GDM1 (cell line): Measurements from ENCODE around the gene PTPN14.
A peak's percentile ranks its signal among the peaks of the same experiment; 100 is the strongest.
"Not testable (repeated sequence)": the region's sequence is repeated elsewhere in the genome, so short reads cannot be mapped to it uniquely, and the experiment has no call there.

Experiments
- DNase-seq: peaks from one replicate; lab custom pipeline; 2025; lab: John Stamatoyannopoulos, UW

The PTPN14 gene

DNA sequence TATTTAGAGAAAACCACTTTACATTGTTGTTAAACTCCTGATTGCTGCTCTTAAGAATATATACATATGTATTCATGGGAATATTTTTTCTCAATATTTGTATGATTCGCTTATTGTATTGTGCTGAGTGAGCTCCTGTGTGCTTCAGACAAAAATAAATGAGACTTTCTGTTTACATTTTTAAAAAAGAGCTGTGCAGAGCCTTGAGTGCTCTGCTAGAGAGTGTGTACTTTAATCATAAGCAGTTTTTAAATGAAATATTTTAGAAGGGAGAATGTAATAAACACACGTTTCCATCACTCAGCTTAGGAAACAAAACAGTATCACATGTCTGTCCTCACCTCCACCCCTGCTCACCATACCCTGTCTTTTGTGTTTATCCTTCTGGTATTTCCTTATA lies 9.7 kb downstream of the PTPN14 start:
- DNase-seq: no peak

DNA sequence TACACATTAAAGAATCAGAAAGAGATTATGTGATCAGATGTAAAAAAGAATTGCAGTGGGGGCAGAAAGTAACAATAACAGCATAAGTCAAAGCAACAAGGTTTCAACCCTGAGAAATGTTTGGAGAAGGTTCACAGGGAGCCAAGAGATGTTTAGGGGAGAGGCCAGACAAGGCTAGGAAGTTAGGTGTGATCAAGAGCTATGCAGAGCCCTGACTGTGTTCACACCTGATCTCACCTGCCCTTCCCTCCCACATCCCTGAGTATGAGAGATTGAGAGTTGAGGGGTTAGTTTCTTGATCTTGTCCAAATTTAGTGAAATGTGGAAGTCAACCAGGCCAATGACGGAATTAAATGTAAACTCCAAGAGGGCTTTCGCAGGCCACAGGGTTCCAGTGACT lies 10.2 kb downstream of the PTPN14 start:
- no peak for DNase-seq

DNA sequence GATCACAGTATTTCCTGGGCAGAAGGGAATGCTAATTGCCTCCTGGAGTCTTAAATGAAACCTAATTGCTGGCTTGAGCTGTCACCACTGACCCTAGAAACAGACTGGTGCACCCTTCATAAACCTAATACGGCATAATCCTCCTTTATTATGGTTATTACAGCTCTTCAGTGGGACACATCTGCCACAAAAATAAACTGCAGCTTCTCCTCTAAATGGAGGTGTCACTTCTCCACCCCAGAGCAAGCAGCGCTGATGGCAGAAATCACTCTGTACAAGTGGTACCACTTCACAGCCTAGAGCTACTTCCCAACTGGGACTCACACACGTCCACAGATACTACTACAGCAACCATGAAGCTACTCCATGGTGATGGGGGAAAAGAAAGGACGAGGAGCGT lies 11.1 kb downstream of the PTPN14 start:
- DNase-seq: no peak

DNA sequence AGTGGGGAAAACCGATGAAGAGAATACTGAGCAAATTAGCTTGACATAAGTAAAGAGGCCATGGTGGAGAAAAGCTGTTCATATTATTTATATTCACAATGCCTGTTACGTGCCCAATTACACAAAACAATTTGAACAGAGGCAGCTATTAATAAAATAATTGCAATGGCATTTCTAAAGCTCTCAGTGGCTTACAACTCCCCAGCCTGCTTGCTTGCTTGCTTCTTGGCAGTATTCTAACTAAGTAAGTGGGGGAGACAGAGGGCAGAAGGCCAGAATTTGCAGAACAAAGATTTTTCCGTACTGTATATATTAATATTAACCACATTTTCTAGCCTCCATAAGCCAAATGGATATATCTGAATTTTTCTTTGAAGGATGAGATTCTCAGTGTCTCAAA lies 12.9 kb downstream of the PTPN14 start:
- DNase-seq: no peak

DNA sequence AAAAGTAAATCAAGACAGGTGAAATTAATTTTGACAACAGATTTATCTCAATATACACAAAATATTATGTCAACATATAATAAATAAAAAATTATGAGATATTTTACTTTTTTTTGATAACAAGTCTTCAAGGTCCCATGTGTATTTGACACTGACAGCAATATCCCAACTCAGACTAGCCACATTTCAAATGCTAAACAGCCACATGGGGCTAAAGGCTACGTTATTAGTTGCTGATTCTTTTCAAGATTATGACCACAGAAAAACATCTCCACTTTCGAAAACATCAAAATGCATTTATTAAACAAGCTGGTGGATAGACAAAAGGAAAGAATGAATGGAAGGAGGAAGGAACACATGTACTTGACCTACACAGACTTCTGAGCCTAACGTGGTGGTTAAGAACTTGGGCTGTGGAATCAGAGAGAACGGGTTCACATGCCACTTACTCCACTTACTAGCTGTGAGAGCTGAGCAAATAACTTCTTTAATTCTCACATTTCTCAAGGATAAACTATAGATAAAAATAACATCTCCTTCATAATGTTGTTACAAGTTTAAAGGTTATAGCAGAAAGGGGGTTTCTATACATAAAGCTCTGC lies 13.4 kb downstream of the PTPN14 start:
- no peak for DNase-seq

DNA sequence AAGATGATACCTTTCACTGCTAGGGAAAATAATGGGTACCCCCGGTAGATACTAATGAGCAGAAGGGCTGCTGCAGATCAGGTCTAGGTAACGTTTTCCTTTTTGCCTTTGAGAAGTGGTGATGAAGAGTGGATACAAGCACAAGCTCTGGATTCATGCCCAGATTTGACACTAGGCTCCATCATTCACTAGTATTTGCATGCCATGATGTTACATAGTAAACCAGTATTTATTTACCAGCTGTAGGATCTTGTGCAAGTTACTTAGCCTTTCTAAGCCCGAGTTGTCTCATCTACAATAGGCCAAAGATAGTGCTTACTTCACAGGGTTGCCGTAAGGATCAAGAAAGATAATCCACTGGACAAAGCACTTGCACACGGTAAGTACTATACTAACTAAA lies 14.2 kb downstream of the PTPN14 start:
- DNase-seq: no peak

DNA sequence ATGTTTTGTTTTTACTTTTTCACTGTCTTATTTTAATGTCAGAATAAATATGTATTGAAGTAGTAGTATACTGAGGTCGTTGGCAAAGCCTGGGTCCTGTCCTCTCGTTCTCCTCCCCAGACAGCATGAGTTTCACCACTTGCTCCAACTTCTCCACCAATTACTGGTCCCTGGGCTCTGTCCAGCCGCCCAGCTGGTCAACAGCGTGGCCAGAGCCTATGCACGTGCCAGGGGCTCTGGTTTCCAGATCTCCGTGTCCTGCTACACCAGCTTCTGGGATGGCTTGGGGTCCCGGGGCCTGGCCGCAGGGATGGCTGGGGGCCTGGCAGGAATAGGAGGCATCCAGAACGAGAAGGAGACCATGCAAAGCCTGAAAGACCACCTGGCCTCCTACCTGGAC lies 19.3 kb downstream of the PTPN14 start:
- DNase-seq: no peak

DNA sequence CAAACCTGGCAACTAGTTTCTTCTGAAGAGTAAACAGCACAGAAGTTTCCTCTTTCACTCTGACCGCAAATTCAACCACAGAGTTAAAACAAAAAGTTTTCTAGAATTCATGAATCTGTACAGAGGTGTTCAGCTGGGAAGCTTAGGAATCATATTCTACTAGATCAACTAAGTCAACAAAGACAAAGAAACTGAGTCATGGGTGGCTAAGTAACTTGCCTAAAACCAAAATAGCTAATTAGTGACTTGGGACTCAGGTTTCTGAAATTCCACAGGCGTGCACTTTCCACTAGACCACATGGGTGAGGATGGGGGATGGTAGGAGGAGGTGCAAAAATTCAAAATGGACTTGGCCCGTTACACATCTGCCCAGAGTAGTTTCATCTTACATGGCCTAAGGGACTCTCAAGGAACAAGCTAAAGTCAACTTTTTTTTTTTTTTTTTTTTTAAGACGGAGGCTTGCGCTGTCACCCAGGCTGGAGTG lies 25.8 kb downstream of the PTPN14 start:
- DNase-seq: no peak

DNA sequence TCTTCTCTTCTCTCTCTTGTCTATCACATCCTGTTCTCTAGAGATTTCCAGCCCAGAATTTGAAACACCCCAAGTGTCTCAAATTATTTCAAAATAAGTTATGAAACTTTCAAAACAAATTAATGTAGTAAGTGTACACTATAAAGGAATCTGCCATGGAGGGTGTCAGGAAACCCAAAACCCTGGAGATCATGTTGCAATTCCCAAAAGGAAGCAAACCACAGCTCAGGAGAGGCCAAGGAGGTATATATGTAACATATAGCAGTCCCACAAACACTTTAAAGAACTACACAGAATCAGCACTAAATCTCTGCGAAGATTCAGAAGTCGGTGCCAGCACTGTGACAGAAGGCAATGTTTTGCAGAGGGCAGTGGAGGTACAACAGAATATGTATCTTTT lies 26.6 kb downstream of the PTPN14 start:
- no peak for DNase-seq

DNA sequence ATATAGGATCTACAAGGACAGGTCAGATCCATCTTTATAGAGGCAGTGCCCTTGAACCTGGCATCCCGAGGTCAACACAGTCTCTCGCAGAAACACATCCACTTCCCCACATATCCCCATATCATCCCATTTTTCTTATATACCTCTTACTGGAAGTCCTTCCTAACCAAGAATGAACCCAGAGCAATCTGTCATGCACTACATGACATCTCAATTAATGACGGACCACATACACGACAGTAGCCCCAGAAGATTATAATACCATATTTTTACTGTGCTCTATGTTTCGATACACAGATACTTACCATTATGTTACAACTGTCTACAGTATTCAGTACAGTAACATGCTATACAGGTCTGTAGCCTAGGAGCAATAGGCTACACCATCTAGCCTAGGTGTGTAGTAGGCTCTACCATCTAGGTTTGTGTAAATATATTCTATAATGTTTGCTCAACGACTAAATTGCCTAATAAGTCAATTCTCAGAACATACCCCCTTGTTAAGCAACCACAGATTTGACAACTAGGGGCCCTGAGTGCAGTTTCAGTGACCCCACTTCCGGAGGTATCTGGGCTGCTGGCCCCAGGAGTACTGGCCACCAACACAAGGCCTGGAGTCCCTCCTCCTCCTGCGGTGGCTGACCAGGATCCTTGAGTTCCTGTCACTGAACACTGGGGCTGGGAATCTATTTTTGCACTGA lies 28.1 kb downstream of the PTPN14 start:
- DNase-seq: no peak

DNA sequence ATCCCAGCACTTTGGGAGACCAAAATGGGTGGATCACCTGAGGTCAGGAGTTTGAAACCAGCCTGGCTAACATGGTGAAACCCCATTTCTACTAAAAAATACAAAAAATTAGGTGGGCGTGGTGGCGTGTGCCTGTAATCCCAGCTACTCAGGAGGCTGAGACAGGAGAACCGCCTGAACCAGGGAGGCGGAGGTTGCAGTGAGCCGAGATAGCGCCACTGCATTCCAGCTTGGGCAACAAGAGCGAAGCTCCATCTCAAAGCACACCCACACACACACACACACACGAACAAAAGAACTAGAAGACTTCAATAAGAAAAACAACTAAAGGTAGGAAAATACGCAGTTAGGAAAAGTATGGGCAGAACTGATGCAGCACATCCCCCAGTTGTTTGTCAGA lies 29.9 kb downstream of the PTPN14 start:
- not testable (repeated sequence) for DNase-seq

DNA sequence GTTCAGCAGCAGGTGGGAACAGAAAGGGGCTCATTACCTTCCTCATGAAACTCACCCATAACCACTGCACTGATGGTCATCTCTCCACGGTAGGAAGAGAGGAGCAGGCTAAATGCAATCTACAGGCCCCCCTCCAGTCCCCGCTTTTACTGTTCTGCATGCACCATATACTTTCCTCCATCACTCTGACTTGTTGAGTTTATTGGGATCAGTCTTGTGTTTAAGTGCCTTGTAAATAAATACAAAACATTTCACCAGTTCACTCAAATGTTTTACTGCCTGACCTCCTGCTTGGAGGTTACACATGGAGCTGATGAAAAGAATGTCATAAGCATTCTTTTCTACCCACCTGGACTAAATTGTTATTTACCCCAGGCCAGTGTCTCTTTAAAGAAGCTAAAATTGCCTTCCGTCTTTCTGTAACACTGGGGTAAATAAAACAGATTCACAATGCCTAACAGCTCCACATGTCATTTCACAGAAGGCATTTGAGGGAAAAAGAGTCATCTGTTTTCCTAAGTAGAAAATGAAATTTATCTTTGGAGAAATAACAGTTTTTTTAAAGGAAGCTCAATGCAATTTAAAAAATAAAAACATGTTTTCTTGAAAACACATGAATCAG lies 30.7 kb downstream of the PTPN14 start:
- DNase-seq: no peak

DNA sequence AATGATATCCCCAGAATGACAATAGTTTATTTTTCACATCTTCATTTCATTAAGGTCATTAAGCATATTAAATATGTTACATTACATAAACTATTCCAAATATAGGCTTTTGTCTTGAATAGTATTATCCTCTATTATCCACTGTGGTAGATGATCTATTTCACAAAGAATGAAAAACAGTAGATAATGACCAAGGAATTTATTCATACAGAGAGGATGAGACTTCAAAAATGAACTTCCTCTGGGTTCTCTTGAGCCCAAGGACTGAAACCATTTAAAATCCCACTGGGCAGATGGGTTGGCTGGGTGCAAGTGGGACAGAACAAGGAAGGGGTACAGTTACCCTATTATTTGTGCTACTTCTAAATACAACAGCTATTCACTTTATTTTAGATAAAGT lies 33.0 kb downstream of the PTPN14 start:
- no peak for DNase-seq

DNA sequence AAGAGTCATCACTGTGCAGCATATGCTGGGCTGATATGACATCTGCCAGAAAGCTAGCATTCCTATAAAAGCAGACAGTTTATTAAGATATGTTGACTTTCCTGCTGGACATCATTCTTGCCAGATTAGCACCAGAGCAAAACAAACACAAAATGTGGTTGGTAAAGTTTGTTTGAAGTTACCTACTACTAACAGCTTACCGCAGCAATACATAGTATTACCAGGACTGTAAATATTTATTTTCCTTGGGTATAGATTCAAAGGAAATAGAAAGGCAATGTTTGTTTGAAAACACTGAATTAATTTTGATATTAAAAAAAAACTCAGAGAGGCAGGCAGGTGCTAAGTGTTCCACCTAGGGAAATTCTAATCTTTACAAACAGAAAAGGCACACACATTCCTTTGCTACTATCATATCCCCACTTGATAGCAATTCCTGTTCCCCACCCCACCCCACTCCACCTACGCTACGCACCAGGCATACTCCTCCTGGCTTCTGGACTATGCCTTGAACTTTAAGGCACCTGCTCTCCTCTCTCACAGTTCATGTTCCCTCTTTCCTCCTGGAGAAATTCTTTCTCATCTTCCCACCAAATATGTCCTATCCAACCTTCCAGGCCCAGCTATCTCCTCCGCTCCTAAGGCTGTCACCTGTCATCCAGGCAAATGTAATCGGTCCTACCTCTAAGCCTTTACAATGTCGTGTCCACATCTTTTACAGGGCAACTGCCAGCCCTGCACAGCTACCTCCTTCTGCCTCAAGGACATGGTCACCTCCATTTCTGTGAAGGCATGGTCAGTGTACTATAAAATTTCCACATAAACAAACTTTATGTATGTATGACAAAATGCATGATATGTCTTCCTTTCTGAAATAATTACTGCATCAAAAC lies 34.7 kb downstream of the PTPN14 start:
- DNase-seq: no peak

DNA sequence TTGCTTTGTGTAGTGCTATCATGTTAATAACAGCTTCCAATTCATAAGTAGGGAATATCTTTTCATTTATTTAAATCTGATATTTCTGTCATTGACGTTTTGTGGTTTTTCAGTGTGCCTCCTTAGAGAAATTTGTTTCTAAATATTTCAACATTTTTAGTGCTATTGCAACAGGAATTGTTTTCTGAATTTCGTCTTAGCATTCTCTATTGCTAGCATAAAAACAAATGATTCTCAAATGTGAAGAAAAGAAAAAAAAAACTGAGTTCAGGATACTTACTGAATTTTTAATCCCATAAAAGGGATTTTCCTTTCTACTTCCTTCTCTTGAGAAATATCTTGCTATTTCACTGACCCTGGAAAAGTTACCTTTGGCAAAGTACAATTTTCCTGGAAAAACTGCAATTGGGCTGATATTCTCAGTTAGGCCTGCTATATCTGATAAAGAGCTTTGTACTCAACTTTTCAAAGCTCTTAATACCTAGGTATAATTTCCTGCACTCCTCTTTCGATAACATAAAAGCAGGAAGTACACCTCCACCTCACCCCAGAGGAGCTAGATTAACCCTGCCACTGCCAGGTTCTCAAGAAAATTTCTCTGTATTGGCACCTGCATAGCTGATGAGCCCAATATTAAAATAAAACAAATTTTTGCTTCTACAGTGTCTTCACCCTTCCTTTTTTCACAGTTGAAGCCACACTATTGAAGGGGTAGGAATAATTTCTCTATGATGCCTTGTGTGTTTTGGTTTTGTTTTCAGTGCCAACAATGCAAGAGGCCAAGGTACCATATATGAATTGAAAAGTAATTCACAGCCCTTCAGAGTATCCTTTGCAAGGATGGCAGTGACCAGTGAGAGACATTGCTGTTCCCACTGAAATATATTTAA lies 35.6 kb downstream of the PTPN14 start:
- no peak for DNase-seq

DNA sequence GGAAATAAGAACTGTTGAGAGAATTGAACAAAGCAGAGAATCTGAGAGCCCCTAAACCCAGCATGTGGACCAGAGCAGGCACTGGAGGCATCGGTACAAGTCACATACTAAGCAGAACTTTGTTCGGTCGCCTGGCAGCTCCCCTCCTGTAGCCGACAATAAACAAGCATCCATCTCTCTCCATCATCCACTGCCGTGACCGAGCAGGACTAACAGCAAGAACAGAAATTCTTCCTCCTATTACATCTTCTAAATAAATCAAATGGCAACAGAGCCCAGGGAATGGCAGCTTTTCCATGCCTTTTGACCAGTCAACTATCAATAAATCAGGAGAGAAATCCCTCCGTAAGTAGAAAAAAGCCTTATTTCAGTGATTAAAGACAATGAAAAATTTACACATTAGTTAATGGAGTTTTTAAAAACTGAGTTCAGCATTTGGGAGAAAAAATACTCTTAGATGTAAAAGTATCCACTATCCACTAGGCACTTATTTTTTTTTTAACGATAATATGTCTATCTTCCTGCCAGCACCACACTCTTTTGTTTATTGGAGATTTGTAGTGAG lies 36.5 kb downstream of the PTPN14 start:
- DNase-seq: no peak

DNA sequence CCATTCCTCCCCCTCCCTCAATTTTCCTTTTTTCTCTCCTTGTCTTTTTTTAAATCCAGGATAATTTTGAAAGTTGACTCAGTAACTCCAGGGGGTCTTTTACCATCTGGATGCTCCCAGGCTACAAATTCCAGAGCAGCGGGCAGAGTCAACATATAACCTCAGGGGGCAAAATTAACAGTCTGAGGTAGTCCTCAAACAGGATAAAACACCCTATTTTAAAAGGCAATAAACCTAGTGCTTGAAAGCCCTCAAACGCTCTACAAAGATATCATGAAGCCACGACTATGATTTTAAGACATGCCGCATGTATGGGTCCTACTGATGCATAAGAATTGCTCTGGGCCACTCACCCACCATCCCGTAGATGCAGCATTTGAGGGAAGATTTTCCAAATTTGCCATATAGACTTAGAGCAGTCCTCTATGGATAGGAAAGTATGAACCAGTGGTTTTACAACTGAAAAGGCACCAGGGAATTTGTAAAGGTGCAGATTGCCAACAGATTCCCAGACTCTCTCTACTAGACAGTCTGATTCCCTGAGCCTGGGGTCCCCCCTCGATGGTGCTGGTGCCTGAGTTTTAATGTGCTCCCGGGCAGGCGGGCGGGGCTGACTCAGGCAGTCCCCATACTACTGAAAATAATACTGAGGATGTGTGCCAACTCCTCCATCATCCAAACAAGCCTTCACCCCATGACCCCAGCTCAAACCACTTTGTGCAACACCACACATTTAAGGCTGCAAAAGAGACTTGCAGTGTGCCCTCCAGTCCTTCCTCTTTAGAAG lies 37.2 kb downstream of the PTPN14 start:
- DNase-seq: peak; percentile 27

DNA sequence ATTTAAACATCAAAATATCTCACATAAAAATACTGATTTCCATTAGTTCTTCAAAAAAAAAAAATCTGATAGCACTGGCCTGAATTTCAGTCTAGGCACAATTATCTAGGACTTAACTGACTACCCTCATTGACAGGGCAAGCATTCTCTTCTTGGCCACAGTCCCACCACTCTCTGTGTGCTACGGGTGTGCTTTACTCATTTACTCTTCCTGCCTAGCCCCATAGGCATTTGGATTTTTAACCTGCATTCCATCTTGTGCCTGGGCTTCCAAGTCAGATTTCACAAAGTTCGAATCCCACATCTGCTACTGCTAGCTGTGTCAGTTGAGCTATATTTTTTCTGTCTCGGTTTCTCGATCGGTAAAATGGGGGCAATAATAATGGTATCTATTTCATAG lies 38.0 kb downstream of the PTPN14 start:
- no peak for DNase-seq

DNA sequence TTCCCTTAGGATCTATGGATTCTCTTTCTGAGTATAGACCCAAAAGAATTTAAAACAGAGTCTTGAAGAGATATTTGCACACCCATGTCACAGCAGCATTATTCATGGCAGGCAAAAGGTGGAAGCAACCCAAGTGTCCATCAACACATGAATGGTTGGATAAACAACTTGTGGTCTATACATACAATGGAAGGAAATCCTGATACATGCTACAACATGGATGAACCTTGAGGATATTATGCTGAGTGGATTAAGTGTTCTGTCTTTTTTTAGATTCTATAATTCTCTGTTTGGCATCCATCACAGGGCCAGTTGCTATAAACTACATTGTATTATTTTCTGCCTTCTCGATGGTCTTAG lies 39.8 kb downstream of the PTPN14 start:
- no peak for DNase-seq

DNA sequence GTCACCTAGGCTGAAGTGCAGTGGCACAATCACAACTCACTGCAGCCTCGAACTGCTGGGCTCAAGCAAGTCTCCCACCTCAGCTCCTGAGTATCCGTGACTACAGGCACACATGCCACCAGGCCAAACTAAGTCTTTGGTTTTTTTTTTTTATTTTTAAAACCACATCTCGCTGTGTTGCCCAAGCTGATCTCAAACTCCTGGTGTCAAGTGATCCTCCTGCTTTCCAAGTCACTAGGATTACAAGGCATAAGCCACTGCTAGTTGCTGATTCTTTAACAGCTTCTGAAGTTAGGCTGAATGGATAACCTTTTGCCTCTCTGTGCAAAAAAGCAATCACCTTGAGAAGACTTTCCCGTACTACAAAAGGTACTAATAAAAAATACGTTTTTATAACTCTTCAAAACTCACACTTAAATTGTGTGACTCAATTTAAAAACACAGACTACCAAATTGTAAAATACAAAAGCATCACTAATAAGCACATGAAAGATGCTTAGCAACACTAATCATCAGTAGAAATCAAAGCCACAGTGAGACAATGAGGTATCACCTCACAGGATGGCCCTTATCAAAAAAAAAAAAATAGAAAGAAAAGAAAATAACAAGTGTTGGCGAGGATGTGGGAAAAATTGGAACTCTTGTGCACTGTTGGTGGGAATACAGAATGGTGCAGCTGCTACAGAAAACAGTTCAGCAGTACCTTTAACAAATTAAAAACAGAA lies 40.3 kb downstream of the PTPN14 start:
- no peak for DNase-seq
